Fibroblast of peridontal ligament (primary cell): Measurements from ENCODE around the gene TRIM26.
"Not testable (repeated sequence)": the region's sequence is repeated elsewhere in the genome, so short reads cannot be mapped to it uniquely, and the experiment has no call there.

Experiments
- DNase-seq: peaks from one replicate; pipeline ENCODE4 v3.0.0-alpha.2; 2010; ENCODE audit errors: extremely low read depth

TRIM26 gene

GRCh38 chr6:30154709-30155519 is 58.3 kb downstream of the TRIM26 start:
- DNase-seq = peak; percentile 65

- no peak for DNase-seq
Observed at GRCh38 chr6:30154061-30154460, 59.1 kb downstream of the TRIM26 start.

- no peak for DNase-seq
Observed at GRCh38 chr6:30152910-30153610, 60.1 kb downstream of the TRIM26 start.

- DNase-seq = no peak
Observed at GRCh38 chr6:30152016-30152673, 61.1 kb downstream of the TRIM26 start.

GRCh38 chr6:30151580-30151979 is 61.6 kb downstream of the TRIM26 start:
- no peak for DNase-seq

GRCh38 chr6:30150671-30151395 is 62.4 kb downstream of the TRIM26 start:
- peak; percentile 45 for DNase-seq

GRCh38 chr6:30149858-30150550 is 63.2 kb downstream of the TRIM26 start:
- no peak for DNase-seq

- no peak for DNase-seq
Observed at GRCh38 chr6:30149234-30149633, 64.0 kb downstream of the TRIM26 start.

GRCh38 chr6:30147096-30147495 is 66.1 kb downstream of the TRIM26 start:
- DNase-seq = no peak

GRCh38 chr6:30145818-30146217 is 67.4 kb downstream of the TRIM26 start:
- DNase-seq = no peak

- DNase-seq = no peak
Observed at GRCh38 chr6:30144811-30145210, 68.4 kb downstream of the TRIM26 start.

GRCh38 chr6:30143780-30144179 is 69.4 kb downstream of the TRIM26 start:
- DNase-seq = no peak

GRCh38 chr6:30142665-30143064 is 70.5 kb downstream of the TRIM26 start:
- DNase-seq = no peak

GRCh38 chr6:30140240-30140639 is 73.0 kb downstream of the TRIM26 start:
- DNase-seq = not testable (repeated sequence)

- no peak for DNase-seq
Observed at GRCh38 chr6:30136570-30137286, 76.5 kb downstream of the TRIM26 start.

GRCh38 chr6:30135757-30136156 is 77.4 kb downstream of the TRIM26 start, which contains the start of gene TRIM40:
TRIM40 (plus strand) TSS chr6:30136140; CDS start chr6:30137037, 897 bp downstream.
- no peak for DNase-seq

GRCh38 chr6:30135147-30135546 is 78.1 kb downstream of the TRIM26 start:
- DNase-seq = no peak
